H1 (cell line): ENCODE results near the gene ARHGDIG. TPM values are rescaled to one million over a fixed set of nuclear protein-coding genes. Genes with fewer than 3 reads are reported as not detected.

Source experiments
- CBX8 ChIP-seq: fragments of 300-800, 300-1000 bp; sonication (generic); IDR thresholded peaks from 2 replicates; pipeline ENCODE4 v1.7.1; 2016; ENCODE audit warnings: low read depth, low read length, borderline replicate concordance
- PHF8 ChIP-seq: fragments of 200-600 bp; sonication (generic); conservative IDR thresholded peaks from 2 replicates; pipeline ENCODE4 v1.7.1; 2012; ENCODE audit warnings: low read depth, mild to moderate bottlenecking, inconsistent platforms, low read length, moderate library complexity
- SIN3A ChIP-seq, 2 experiments: IDR thresholded peaks in 1 of 2; conservative IDR thresholded peaks in 1 of 2; 2 replicates each; pipeline ENCODE4 v1.6.1; 2011 to 2012; ENCODE audit warnings: low read length in 2 of 2, improper control_type of control experiment in 1 of 2, low read depth in 1 of 2, mild to moderate bottlenecking in 1 of 2
- SP4 ChIP-seq: IDR thresholded peaks from 2 replicates; pipeline ENCODE4 v1.6.1; 2012; ENCODE audit warnings: low read length, inconsistent platforms
- TAF7 ChIP-seq: optimal IDR thresholded peaks from 2 replicates; pipeline ENCODE3; 2011; ENCODE audit warnings: low read depth, mild to moderate bottlenecking, inconsistent platforms, low read length, moderate library complexity, borderline replicate concordance
- ZNF274 ChIP-seq: IDR thresholded peaks from 2 replicates; pipeline ENCODE4 v1.7.0; 2012; ENCODE audit warnings: low read length, borderline replicate concordance; ENCODE audit errors: extremely low read depth
- polyA plus RNA-seq, 7 experiments: library from polyadenylated mRNA; depleted of rRNA in 3 of 7; stranded (reverse) in 5 of 7; unstranded in 2 of 7; fragments of >200 nt in 5 of 7; fragments of 200-250 nt in 2 of 7; gene quantifications; 1 replicate in 5 of 7; 2 replicates in 1 of 7; 4 replicates in 1 of 7; pipeline versions ENCODE4 v1.2.1 to v1.2.3, GENCODE V29; 2011 to 2013; ENCODE audit warnings: missing spikeins in 2 of 7, mixed read lengths in 2 of 7
- total RNA-seq: library from RNA; stranded (reverse); fragmentation: NEBNext Ultra II Directional; extraction: Animal tissue kit (Norgen Biotek cat#: 25700); gene quantifications from 2 replicates; pipeline ENCODE4 v1.2.1, GENCODE V29; 2021

ARHGDIG gene
- total and polyA plus RNA-seq, 2 of the 8 experiments (the other 6 are each of a cell fraction or from before 2014, with no cell fraction given): 1.2 to 2.9 TPM

- TF ChIP-seq PHF8: no peak
- TF ChIP-seq SIN3A (conservative IDR thresholded peaks at IDR 0.05 in 1 of 2, IDR thresholded peaks at IDR 0.05 in 1 of 2; ENCODE audit: low read depth in 1 of 2, low read length in 2 of 2): no peak
- TF ChIP-seq TAF7: no peak
- no peak for TF ChIP-seq CBX8
- no peak for TF ChIP-seq SP4
- TF ChIP-seq ZNF274: no peak
These were observed 4.6 kb upstream of the ARHGDIG start, which contains the start of gene RGS11 (continued) for GRCh38 chr16:275786-276232.
